Panc1 (cell line): ENCODE data around the gene PATJ. TPM values are rescaled to one million over a fixed set of nuclear protein-coding genes. Genes with fewer than 3 reads are reported as not detected.

Source experiments
- ATAC-seq: fragments of 200-7000 bp; cut with Tn5 transposase; 2 replicates; pipeline ENCODE4 v1.9.1; 2020; ENCODE audit warnings: mild to moderate bottlenecking, moderate library complexity
- BruUV-seq: library from RNA; stranded (reverse); fragments of 400-500 nt; replicated peaks from 2 replicates; lab custom pipeline; 2021; lab: Mats Ljungman, UMichigan
- CTCF ChIA-PET: fragments of 300-600 bp; sonication (Branson Sonifier 250); formaldehyde crosslinking; loops from one replicate; lab custom pipeline; 2022; ENCODE audit warnings: antibody characterized with exemption; lab: Charles Lee
- POLR2A ChIA-PET: fragments of 300-600 bp; sonication (Branson Sonifier 250); formaldehyde crosslinking; loops from one replicate; lab custom pipeline; 2022; ENCODE audit warnings: antibody characterized with exemption; lab: Charles Lee
- DNase-seq: peaks from one replicate; pipeline ENCODE4 v3.0.0-alpha.2; 2010; ENCODE audit warnings: low read depth, low spot score
- H3K27ac ChIP-seq: 2 replicates; pipeline ENCODE4 v1.5.1; 2011; ENCODE audit warnings: mild to moderate bottlenecking, low read length, inconsistent platforms
- H3K27me3 ChIP-seq: fragments of 200-500 bp; sonication (Bioruptor generic); 2 replicates; pipeline ENCODE4 v1.6.0; 2014; ENCODE audit warnings: low read length, inconsistent platforms; ENCODE audit not compliant: control insufficient read depth, insufficient read depth
- H3K36me3 ChIP-seq: fragments of 200-500 bp; sonication (Bioruptor generic); 2 replicates; pipeline ENCODE4 v1.5.1; 2014; ENCODE audit warnings: inconsistent platforms, mild to moderate bottlenecking, low read length, moderate library complexity; ENCODE audit not compliant: control insufficient read depth, insufficient read depth
- H3K4me1 ChIP-seq: 2 replicates; pipeline ENCODE4 v1.5.1; 2011; ENCODE audit warnings: inconsistent platforms, mild to moderate bottlenecking, low read length, moderate library complexity; ENCODE audit not compliant: control insufficient read depth, insufficient read depth
- H3K4me3 ChIP-seq, 2 experiments: 2 replicates each; pipeline ENCODE4 v1.5.1; 2011 to 2012; ENCODE audit warnings: low read depth in 2 of 2, low read length in 2 of 2, mild to moderate bottlenecking in 2 of 2, inconsistent platforms in 1 of 2, moderate library complexity in 1 of 2
- H3K9me3 ChIP-seq: fragments of 200-500 bp; sonication (Bioruptor generic); 2 replicates; pipeline ENCODE4 v1.5.1; 2014; ENCODE audit warnings: low read depth, mild to moderate bottlenecking, inconsistent platforms, low read length, moderate library complexity; ENCODE audit not compliant: control insufficient read depth, insufficient read depth
- POLR2AphosphoS5 ChIP-seq: IDR thresholded peaks from 2 replicates; pipeline ENCODE4 v1.6.1; 2012; ENCODE audit warnings: mild to moderate bottlenecking, low read depth, low read length, moderate library complexity
- SIN3A ChIP-seq: IDR thresholded peaks from 2 replicates; pipeline ENCODE4 v1.6.1; 2012; ENCODE audit warnings: low read depth, mild to moderate bottlenecking, low read length, moderate library complexity, borderline replicate concordance; ENCODE audit not compliant: insufficient read depth
- TCF7L2 ChIP-seq: IDR thresholded peaks from 2 replicates; pipeline ENCODE4 v1.6.1; 2011; ENCODE audit warnings: mild to moderate bottlenecking, low read depth, low read length, inconsistent platforms
- in situ Hi-C: cut with HindIII; loops from 2 replicates; pipeline ENCODE4 v1.10.0; 2016; ENCODE audit warnings: low sequenced_read_pairs, low pct_unique_long_range_greater_than_20kb
- intact Hi-C: fragments of 100-400 bp; cut with micrococcal nuclease; formaldehyde crosslinking; loops from one replicate; pipeline ENCODE4 v1.10.0; 2022; ENCODE audit not compliant: unreplicated experiment
- total RNA-seq: library from RNA; stranded (reverse); gene quantifications from one replicate; pipeline ENCODE4 v1.2.1, GENCODE V29; 2021; ENCODE audit not compliant: unreplicated experiment
- TF ChIP-seq, protein P1 (sequence below), 2 experiments: IDR thresholded peaks; 2 replicates each; pipeline ENCODE4 v1.6.1; 2011 to 2012; ENCODE audit warnings: low read depth in 2 of 2, control low read depth in 1 of 2, low read length in 1 of 2, mild to moderate bottlenecking in 1 of 2, moderate library complexity in 1 of 2; ENCODE audit not compliant: insufficient read depth in 1 of 2
- TF ChIP-seq, protein P2 (sequence below): fragments of 450-650 bp; IDR thresholded peaks from 2 replicates; pipeline ENCODE4 v1.5.1; 2017; ENCODE audit warnings: mild to moderate bottlenecking

Gene PATJ
- total RNA-seq, 1 experiment from 2014 or later: 36.2 TPM

- Histone ChIP-seq H3K36me3 (no peaks in the 10 kb centered on the region), H3K9me3 (no peaks in the 10 kb centered on the region), H3K4me3 (no peak overlapping the region), H3K27me3 (no peaks in the 10 kb centered on the region), H3K27ac (no peak overlapping the region), H3K4me1 (no peaks in the 10 kb centered on the region)
- in situ Hi-C loops (no loop called here), intact Hi-C loops (no loop called here)
- ATAC-seq (no peak), DNase-seq (no peak)
- ChIA-PET CTCF (no interaction called here), POLR2A (no interaction called here)
- TF ChIP-seq, protein P1, sequence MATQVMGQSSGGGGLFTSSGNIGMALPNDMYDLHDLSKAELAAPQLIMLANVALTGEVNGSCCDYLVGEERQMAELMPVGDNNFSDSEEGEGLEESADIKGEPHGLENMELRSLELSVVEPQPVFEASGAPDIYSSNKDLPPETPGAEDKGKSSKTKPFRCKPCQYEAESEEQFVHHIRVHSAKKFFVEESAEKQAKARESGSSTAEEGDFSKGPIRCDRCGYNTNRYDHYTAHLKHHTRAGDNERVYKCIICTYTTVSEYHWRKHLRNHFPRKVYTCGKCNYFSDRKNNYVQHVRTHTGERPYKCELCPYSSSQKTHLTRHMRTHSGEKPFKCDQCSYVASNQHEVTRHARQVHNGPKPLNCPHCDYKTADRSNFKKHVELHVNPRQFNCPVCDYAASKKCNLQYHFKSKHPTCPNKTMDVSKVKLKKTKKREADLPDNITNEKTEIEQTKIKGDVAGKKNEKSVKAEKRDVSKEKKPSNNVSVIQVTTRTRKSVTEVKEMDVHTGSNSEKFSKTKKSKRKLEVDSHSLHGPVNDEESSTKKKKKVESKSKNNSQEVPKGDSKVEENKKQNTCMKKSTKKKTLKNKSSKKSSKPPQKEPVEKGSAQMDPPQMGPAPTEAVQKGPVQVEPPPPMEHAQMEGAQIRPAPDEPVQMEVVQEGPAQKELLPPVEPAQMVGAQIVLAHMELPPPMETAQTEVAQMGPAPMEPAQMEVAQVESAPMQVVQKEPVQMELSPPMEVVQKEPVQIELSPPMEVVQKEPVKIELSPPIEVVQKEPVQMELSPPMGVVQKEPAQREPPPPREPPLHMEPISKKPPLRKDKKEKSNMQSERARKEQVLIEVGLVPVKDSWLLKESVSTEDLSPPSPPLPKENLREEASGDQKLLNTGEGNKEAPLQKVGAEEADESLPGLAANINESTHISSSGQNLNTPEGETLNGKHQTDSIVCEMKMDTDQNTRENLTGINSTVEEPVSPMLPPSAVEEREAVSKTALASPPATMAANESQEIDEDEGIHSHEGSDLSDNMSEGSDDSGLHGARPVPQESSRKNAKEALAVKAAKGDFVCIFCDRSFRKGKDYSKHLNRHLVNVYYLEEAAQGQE (IDR thresholded peaks at IDR 0.05; ENCODE audit: insufficient read depth in 1 of 2, low read depth in 2 of 2, low read length in 1 of 2): no peak
- TF ChIP-seq, protein P2, sequence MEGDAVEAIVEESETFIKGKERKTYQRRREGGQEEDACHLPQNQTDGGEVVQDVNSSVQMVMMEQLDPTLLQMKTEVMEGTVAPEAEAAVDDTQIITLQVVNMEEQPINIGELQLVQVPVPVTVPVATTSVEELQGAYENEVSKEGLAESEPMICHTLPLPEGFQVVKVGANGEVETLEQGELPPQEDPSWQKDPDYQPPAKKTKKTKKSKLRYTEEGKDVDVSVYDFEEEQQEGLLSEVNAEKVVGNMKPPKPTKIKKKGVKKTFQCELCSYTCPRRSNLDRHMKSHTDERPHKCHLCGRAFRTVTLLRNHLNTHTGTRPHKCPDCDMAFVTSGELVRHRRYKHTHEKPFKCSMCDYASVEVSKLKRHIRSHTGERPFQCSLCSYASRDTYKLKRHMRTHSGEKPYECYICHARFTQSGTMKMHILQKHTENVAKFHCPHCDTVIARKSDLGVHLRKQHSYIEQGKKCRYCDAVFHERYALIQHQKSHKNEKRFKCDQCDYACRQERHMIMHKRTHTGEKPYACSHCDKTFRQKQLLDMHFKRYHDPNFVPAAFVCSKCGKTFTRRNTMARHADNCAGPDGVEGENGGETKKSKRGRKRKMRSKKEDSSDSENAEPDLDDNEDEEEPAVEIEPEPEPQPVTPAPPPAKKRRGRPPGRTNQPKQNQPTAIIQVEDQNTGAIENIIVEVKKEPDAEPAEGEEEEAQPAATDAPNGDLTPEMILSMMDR: no peak
- TF ChIP-seq TCF7L2: no peak
- no peak for TF ChIP-seq POLR2AphosphoS5
- TF ChIP-seq SIN3A: no peak
- BruUV-seq: no TSS peak
Measured at GRCh38 chr1:61895175-61895574, 152.9 kb downstream of the PATJ start.

DNA sequence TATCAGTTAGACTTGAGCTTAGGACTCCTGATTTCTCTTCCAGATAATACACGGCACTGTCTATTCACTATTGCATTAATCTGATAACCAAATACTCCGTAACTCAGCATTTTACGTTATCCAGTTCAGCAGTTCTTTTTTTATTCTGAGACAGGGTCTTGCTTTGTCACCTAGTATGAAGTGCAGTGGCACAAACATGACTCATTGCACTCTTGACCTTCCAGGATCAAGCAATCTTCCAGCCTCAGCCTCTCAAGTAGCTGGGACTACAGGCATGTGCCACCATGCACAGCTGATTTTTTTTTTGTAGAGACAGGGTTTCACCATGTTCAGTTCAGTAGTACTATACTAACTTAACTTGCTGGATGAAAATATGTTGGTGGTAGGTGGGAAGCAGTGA is 156.4 kb downstream of the PATJ start:
- intact Hi-C loops: no loop called here
- ATAC-seq: no peak
- no peak overlapping the region for H3K4me3 ChIP-seq
- in situ Hi-C loops: no loop called here
- H3K9me3 ChIP-seq: no peaks in the 10 kb centered on the region
- ChIA-PET CTCF (no interaction called here), POLR2A (no interaction called here)
- H3K27me3 ChIP-seq: no peaks in the 10 kb centered on the region
- H3K4me1 ChIP-seq: no peaks in the 10 kb centered on the region
- H3K36me3 ChIP-seq: no peaks in the 10 kb centered on the region
- DNase-seq: no peak
- BruUV-seq: no TSS peak
- TF ChIP-seq TCF7L2 (no peak), POLR2AphosphoS5 (no peak), SIN3A (no peak)
- TF ChIP-seq, protein P2: no peak
- TF ChIP-seq, protein P1 (IDR thresholded peaks at IDR 0.05; ENCODE audit: insufficient read depth in 1 of 2, low read depth in 2 of 2, low read length in 1 of 2): no peak
- H3K27ac ChIP-seq: no peak overlapping the region
